HG03571 (cell line): ENCODE measurements around the gene SLX4IP.

Experiments
- ATAC-seq: cut with Tn5 transposase; IDR thresholded peaks from one replicate; pipeline ENCODE4 v1.9.1; 2021; ENCODE audit not compliant: unreplicated experiment

SLX4IP gene

DNA sequence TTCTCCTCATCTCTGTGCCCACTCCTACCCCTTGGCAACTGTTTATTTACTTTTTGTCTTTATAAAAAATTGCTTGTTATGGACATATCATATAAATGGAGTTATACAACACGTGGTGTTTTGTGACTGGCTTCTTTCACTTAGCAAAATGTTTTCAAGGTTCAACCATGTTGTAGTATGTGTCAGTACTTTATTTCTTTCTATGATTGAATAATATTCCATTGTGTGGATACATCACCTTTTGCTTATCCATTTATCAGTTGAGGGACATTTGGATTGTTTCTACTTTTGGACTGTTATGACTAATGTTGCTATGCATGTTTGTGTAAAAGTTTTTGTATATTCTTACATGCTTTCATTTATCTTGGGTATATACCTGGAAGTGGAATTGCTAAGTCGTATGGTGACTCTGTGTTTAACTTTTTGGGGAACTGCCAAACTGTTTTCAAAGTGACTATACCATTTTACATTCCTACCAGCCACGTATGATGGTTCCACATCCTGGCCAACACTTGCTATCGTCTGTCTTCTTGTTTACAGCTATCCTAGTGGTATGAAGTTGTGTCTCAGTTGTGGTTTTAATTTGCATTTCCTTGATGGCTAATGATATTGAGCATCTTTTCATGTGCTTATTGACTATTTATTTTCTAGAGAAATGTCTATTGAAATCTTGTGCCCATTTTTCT lies 84.4 kb downstream of the SLX4IP start:
- no peak for ATAC-seq

- no peak for ATAC-seq
These were observed 85.4 kb downstream of the SLX4IP start for GRCh38 chr20:10520528-10520927.

DNA sequence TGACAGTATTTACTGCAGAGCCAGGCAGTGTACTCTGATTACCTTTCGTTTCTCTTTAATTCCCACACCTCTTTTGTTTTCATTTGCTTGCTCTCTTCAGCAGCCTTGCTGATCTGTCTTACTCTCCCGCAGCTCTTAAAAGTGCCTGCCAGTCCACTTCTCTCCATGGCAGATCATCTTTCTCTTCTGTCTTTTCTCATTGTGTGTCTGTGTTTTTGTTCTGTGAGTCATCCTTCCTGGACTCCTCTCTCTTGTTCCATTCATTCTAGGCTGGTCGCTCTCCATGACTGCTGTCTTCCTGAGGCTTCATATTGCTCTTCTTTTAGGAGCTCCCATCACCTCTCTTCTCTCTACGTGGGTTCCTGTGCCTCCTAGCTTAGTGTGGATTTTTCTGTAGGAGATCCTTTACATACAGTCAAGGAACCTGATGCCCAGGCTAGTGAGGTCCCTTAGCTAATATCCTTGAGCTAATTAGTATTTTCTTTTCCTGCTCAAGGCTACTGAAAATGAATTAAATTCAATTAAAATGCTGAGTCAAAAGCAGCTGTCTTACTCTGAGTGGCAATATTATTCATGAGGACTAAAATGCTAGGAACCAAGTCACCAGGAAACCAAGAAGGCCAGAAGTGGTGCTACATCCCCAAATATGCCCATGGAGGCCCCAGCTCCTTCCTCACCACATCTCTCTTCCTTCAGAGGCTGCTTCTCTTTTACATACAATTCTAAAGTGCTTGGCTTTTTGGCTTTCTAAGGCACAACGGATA lies 86.1 kb downstream of the SLX4IP start:
- no peak for ATAC-seq

- no peak for ATAC-seq
These were observed 86.7 kb downstream of the SLX4IP start for GRCh38 chr20:10521836-10522235.

DNA sequence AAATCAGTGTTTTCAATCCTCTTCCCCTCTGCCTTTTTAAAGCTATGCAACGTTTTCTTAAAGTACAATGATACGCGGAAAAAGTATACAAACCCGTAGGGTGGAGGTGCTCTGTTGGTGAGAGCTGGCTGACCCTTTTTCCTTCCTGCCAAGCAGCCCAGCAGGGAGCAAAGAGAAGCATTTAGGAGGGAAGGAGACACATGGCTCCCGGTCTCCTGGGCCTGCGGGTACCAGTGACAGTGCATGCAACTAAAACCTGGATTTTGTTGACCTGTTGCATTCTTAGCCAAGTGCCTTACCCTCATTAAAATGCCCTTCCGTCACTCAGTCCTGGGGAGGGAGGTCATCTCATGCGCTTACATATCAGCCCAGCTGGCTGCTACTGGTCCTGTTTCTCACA lies 87.2 kb downstream of the SLX4IP start:
- no peak for ATAC-seq

DNA sequence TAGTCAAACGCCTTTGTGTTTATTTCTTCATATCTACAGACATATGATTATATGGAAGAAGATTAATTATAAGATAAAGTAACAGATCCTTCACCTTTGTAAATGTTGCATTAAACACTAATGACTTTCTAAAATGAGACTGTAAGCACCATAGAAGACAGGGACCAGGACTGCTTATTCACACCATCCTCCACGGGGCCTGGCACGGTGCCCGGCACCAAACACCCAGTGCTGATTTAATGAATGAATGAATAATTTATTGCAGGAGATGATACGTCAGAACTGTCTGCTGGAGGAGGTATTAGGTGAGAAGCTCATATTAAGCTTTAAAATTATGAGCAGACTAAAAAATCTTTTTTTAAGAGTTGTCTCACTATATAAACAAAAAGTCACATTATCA lies 88.3 kb downstream of the SLX4IP start:
- ATAC-seq = no peak

GRCh38 chr20:10524034-10524476 lies 89.0 kb downstream of the SLX4IP start:
- no peak for ATAC-seq

- ATAC-seq = no peak
These were observed 89.5 kb downstream of the SLX4IP start for GRCh38 chr20:10524643-10525042.

GRCh38 chr20:10527781-10528180 lies 92.7 kb downstream of the SLX4IP start:
- no peak for ATAC-seq

GRCh38 chr20:10530883-10531282 lies 95.8 kb downstream of the SLX4IP start:
- ATAC-seq = no peak

- ATAC-seq = no peak
These were observed 96.7 kb downstream of the SLX4IP start for GRCh38 chr20:10531848-10532247.

- no peak for ATAC-seq
These were observed 97.3 kb downstream of the SLX4IP start for GRCh38 chr20:10532361-10532760.

- no peak for ATAC-seq
These were observed 101.4 kb downstream of the SLX4IP start for GRCh38 chr20:10536531-10536930.

DNA sequence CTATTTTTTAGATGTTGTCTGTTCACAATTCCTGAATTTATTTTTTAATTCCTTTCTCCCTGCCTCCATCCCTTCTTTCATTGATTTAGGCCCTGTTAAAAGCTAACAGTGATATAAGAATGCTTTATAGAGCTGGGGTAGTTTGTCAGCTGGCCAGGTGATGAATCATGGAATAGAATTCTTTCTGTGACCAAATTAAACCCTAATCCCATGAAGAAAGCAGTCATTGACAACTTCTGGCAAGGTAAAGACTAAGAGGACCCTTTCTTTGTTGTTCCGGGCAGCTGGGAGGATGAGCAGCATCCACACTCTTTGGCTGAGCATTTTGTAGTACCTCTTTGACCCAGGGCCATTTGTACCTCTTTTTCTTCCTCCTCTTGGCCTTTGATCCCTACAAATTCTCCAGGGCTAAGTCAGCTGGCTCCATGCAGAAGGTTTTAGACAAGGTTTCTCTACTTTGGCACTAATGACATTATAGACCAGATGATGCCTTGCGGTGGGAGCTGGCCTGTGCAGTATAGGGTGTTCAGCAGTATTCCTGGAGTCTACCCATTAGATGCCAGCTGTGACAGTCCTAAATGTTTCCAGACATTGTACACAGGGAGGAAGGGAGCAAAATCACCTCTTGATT lies 102.9 kb downstream of the SLX4IP start:
- ATAC-seq = no peak

GRCh38 chr20:10538768-10539167 lies 103.7 kb downstream of the SLX4IP start:
- no peak for ATAC-seq

GRCh38 chr20:10539818-10540553 lies 104.9 kb downstream of the SLX4IP start:
- ATAC-seq = no peak

- ATAC-seq = no peak
These were observed 105.8 kb downstream of the SLX4IP start for GRCh38 chr20:10540636-10541493.

DNA sequence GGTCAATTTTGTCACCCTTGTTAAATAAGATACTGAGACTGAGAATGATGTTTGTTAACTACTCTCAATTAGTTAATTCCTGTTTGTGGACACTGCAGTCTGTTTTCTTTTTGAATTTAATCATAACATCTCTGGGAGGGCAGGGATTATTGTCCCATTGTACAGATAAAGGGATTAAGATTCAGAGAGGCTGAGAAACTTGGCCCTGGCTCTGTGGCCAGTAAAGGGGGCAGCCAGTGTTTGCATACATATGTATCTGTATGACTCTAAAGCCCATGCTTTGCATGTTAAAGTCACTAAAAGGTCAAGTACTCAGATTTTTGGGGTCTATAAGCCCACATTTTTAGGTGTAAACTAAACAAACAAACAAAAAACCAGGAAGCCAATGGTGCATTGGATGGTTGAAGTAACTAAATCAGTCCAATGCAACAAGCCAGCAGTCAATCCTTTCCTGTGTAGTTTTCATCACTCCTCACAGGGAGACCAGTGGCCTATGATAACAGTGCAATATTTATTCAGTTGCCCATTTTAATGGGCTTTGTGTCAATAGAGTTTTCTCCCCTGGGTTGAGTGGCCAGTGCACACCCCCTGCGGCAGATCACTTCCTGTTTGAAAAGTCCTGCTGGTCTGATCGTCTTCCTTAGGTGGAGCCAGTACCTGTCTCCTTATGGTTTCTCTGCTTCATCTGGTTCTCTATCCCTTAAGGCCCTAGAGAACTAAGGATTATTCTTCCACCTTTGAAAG lies 106.7 kb downstream of the SLX4IP start:
- no peak for ATAC-seq

DNA sequence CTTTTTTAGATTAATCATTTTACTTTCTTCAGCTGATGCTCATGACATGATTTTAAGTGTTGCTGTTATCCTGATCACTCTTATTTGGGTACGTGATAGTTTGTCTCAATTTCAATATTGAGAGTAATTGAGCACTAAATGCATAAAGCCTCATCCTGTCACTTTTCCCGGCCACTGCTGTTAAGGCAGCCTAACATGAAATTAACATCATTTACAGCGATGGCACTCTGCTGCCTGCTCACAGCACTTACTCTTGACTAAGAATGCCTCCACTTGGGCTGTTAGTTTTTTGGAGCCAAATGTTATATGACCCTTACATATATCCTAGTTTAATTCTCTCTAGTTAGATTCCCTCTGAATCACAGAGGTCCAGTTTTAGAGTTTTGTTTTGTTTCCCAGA lies 107.3 kb downstream of the SLX4IP start:
- ATAC-seq = no peak

DNA sequence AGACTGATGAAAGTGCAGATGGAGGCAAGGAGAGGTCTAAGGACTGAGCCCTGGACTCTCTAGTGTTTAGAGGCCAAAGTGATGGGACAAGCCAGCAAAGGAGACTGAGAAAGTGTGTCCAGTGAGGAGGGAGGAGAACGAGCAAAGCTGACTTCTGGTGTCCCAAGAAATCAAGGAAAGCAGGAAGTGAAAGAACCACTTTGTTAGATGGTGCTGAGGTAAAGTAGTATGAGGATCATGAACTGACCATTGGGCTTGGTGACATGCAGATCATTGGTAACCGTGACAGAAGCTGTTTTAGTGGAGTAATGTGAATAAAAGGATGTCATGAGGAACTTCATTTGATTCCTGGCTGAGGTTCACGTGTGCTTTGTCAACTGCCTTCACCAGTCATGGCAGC lies 108.4 kb downstream of the SLX4IP start:
- no peak for ATAC-seq
